ENCODE results near the gene CUTC. TPM values are rescaled to one million over a fixed set of nuclear protein-coding genes. Genes with fewer than 3 reads are reported as not detected.

CUTC gene
- total RNA-seq, 4 donors from 2014 or later = 13.4 to 21.6 (median 20.8) TPM

DNA sequence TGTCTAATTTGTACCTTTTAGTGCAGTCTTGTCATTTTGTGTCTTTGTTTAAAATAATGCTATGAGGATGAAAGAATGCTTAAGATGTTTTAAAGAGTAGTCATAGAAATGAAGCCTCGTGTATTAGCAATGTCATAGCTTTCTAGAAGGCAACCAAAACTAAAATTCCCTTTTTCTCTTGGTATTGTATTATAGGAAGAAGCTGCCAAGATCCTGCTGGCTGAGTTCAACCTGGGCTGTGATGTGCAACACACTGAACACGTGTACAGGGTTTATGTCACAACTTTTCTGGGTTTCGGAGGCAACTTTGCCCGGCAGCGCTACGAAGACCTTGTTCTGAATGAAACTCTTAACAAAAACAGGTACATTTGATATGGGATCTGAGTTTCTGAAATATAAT is 36.3 kb upstream of the CUTC start:
- TF ChIP-seq, protein P1, sequence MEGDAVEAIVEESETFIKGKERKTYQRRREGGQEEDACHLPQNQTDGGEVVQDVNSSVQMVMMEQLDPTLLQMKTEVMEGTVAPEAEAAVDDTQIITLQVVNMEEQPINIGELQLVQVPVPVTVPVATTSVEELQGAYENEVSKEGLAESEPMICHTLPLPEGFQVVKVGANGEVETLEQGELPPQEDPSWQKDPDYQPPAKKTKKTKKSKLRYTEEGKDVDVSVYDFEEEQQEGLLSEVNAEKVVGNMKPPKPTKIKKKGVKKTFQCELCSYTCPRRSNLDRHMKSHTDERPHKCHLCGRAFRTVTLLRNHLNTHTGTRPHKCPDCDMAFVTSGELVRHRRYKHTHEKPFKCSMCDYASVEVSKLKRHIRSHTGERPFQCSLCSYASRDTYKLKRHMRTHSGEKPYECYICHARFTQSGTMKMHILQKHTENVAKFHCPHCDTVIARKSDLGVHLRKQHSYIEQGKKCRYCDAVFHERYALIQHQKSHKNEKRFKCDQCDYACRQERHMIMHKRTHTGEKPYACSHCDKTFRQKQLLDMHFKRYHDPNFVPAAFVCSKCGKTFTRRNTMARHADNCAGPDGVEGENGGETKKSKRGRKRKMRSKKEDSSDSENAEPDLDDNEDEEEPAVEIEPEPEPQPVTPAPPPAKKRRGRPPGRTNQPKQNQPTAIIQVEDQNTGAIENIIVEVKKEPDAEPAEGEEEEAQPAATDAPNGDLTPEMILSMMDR (IDR thresholded peaks at IDR 0.05) = no peak
- TF ChIP-seq POLR2A (IDR thresholded peaks at IDR 0.05) = no peak
- no peak for DNase-seq (ENCODE audit: low spot score in 2 of 2)
- no peak overlapping the region for H3K4me3 ChIP-seq (ENCODE audit: low read depth, poor library complexity, severe bottlenecking)
- WGBS, 2 donors = 91 to 92% methylated on average over 6 of the region's 6 CpGs
- intact Hi-C loops (cut with DNase I; ENCODE audit: low total_unique reads) = no loop called here

DNA sequence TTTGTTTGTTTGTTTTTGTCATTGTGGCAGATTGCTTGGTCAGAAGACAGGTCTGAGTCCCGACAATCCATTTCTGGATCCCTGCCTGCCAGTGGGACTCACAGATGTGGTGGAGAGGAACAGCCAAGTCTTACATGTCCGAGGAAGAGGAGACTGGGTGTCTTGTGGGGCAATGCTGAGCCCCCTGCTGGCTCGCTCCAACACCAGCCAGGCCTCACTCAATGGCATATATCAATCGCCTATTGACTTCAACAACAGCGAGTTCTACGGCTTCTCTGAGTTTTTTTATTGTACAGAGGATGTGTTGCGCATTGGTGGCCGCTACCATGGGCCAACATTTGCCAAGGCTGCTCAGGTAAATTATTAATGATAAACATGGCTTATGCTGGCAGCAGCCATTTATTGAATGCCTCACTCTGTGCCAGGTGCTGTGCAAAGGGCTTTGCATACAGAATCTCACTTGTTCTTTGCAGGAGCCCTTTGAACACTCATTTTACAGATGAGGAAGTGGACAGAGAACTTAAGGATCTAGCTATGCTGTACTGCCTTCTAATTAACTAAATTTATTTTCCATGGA is 33.4 kb upstream of the CUTC start:
- DNase-seq (ENCODE audit: low spot score in 2 of 2) = no peak
- intact Hi-C loops (cut with DNase I; ENCODE audit: low total_unique reads) = no loop called here
- WGBS, 2 donors = 90 to 96% methylated on average over 8 of the region's 8 CpGs
- no peak for TF ChIP-seq POLR2A (IDR thresholded peaks at IDR 0.05)
- TF ChIP-seq, protein P1 (IDR thresholded peaks at IDR 0.05) = no peak
- no peak overlapping the region for H3K4me3 ChIP-seq (ENCODE audit: low read depth, poor library complexity, severe bottlenecking)

DNA sequence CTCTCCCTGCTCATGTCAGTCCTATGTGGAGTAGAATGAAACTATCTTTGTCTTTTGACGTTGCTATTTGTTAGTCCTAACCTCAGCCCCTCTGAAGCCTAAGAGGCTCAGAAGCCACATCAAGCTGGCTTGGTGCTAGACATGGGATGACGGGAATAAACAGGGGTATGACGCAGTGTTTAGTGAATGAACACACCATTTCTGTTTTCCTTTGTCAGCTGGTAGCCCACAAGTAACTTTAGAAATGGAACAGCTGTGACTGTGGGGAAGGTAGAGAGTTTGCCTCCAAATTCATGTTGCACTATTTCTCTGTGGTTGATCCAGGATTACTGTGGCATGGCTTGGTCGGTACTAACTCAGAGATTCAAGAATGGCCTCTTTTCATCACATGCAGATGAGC is 31.4 kb upstream of the CUTC start:
- no peak for TF ChIP-seq POLR2A (IDR thresholded peaks at IDR 0.05)
- TF ChIP-seq, protein P1 (IDR thresholded peaks at IDR 0.05) = no peak
- no peak overlapping the region for H3K4me3 ChIP-seq (ENCODE audit: low read depth, poor library complexity, severe bottlenecking)
- 94 to 95% methylated on average over 4 of the region's 4 CpGs for WGBS, 2 donors
- DNase-seq (ENCODE audit: low spot score in 2 of 2) = no peak
- intact Hi-C loops (cut with DNase I; ENCODE audit: low total_unique reads) = loop anchor here (10.0 kb wide), 1 partner anchor 66 kb away; no protein-coding TSS in a partner anchor

DNA sequence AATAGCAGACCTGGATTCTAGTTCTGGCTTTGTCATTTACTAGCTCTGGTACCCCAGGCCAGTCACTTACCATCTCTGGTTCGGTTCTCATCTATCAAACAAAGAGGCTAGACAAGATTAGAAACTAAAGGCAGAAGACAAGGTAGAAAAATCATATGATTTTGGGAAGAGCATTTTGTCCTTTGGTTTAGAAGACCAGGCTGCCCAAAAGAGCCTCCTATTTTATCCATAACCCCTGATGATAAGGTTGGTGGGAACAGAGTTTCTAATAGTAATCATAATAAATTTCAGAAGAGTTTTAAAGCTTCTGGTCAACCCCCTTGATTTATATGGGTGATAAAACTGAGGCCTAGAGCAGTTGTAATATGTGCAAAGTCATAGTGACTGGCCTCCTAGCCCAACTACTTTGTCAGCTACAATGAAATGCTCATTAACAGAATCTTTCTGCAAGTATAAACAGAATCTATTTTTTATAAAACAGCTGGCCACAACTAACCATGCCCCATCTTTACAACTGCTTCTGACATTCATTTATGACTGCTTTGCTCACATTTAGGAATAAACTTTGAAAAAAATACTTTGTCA is 23.5 kb upstream of the CUTC start:
- intact Hi-C loops (cut with DNase I; ENCODE audit: low total_unique reads) = loop anchor here (10.0 kb wide), 1 partner anchor 74 kb away; no protein-coding TSS in a partner anchor
- no peak overlapping the region for H3K4me3 ChIP-seq (ENCODE audit: low read depth, poor library complexity, severe bottlenecking)
- 88 to 91% methylated on average over 1 of the region's 1 CpG for WGBS, 2 donors
- TF ChIP-seq, protein P1 (IDR thresholded peaks at IDR 0.05) = no peak
- TF ChIP-seq POLR2A (IDR thresholded peaks at IDR 0.05) = no peak
- no peak for DNase-seq (ENCODE audit: low spot score in 2 of 2)

DNA sequence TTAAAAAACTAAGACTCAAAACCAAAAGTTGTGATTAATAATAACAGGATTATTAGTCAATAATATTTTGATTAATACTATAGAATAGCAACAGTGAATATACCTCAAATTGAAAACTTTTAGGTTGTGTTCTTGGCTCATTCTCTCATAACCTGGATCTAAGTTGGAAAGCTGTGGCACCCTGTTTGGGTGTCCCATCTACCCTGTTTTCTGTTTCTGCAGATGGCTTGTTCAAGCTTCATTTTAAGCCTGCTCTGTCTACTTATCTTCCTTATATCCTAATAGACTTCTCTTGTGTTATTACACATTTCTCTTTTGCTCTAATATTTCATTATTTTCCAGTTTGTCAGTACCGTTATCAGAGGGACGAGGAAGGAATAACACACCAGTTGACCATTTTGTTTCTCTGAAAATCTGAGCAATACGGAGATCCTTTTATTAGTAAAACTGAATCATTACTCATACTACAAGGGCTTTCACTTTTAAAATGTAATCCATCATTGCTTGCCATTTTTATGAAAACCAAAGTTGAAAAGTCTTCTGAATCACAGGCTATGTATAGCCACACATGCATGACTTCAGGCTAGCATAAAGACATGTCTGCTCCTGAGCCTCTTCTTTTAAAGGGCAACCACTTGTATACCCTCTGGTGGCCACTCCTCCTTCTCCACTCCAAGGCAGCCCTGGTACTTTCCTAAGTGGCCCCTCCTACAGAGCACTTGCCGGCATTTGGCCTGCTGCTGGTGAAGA is 22.4 kb upstream of the CUTC start:
- H3K4me3 ChIP-seq (ENCODE audit: low read depth, poor library complexity, severe bottlenecking) = no peak overlapping the region
- 31 to 39% methylated on average over 4 of the region's 4 CpGs for WGBS, 2 donors
- TF ChIP-seq, protein P1 (IDR thresholded peaks at IDR 0.05) = no peak
- no peak for TF ChIP-seq POLR2A (IDR thresholded peaks at IDR 0.05)
- intact Hi-C loops (cut with DNase I; ENCODE audit: low total_unique reads) = loop anchor here (10.0 kb wide), 2 partner anchors 75 to 155 kb away; no protein-coding TSS in a partner anchor
- DNase-seq (ENCODE audit: low spot score in 2 of 2) = no peak

Measured in lower leg skin (tissue), 4 donors.